HepG2 (cell line): ENCODE results near the gene USH2A. TPM values are rescaled to one million over a fixed set of nuclear protein-coding genes. Genes with fewer than 3 reads are reported as not detected.

Experiments
- ATAC-seq: fragments of 200-7000 bp; cut with Tn5 transposase; 3 replicates; pipeline ENCODE4 v1.9.1; 2020; ENCODE audit warnings: mild to moderate bottlenecking, moderate library complexity
- BruUV-seq: library from RNA; stranded (reverse); fragments of 400-500 nt; replicated peaks from 2 replicates; lab custom pipeline; 2021; lab: Mats Ljungman, UMichigan
- CTCF ChIA-PET: fragments of 300-600 bp; formaldehyde crosslinking; extraction: SDS; loops from one replicate; lab custom pipeline; 2021; ENCODE audit warnings: low total read pairs, inconsistent platforms, low intra/inter-chr PET ratio; lab: Yijun Ruan, JAX
- POLR2A ChIA-PET: fragments of 350-600 bp; sonication (Branson Sonifier 250); formaldehyde crosslinking; loops from one replicate; lab custom pipeline; 2020; ENCODE audit warnings: antibody characterized with exemption, inconsistent platforms; lab: Yijun Ruan, JAX
- DNase-seq: peaks from one replicate; pipeline ENCODE4 v3.0.0-alpha.2; 2015; ENCODE audit warnings: low spot score
- FAIRE-seq: peaks from 3 replicates; lab custom pipeline; 2011; peaks lifted over from hg19 to GRCh38; lab: Jason Lieb, UNC
- H2AFZ ChIP-seq: one replicate; pipeline ENCODE4 v1.6.1; 2011; ENCODE audit warnings: low read length, inconsistent platforms
- H3K27ac ChIP-seq: fragments of 300-600 bp; 3 replicates; pipeline ENCODE4 v1.8.0; 2011; ENCODE audit warnings: mixed run types, mild to moderate bottlenecking, mixed read lengths, low read length, inconsistent platforms; ENCODE audit not compliant: insufficient read depth; ENCODE audit errors: extremely low read length
- H3K27me3 ChIP-seq, 2 experiments: fragments of 200-600 bp in 1 of 2; 2 replicates in 1 of 2; 3 replicates in 1 of 2; pipeline versions ENCODE4 v1.6.0 to v1.8.0; 2011; ENCODE audit warnings: low read length in 2 of 2, mild to moderate bottlenecking in 2 of 2, moderate library complexity in 2 of 2, inconsistent platforms in 1 of 2; ENCODE audit not compliant: insufficient read depth in 2 of 2, control insufficient read depth in 1 of 2
- H3K36me3 ChIP-seq, 2 experiments: fragments of 200-600 bp in 1 of 2; replicated peaks in 1 of 2; 2 replicates in 1 of 2; 3 replicates in 1 of 2; pipeline versions ENCODE4 v1.5.1 to v1.8.0; 2011; ENCODE audit warnings: low read length in 2 of 2, inconsistent platforms in 1 of 2; ENCODE audit not compliant: insufficient read depth in 2 of 2, control insufficient read depth in 1 of 2
- H3K4me1 ChIP-seq: 2 replicates; pipeline ENCODE4 v1.5.1; 2012; ENCODE audit warnings: low read length, inconsistent platforms; ENCODE audit not compliant: insufficient read depth
- H3K4me2 ChIP-seq: 2 replicates; pipeline ENCODE4 v1.6.0; 2011; ENCODE audit warnings: low read depth, low read length, inconsistent platforms
- H3K4me3 ChIP-seq, 3 experiments: fragments of 200-600 bp in 1 of 3; sonication (generic), shearing (Covaris generic) in 1 of 3; replicated peaks in 1 of 3; 2 replicates each; pipeline ENCODE4 v1.5.1; 2011 to 2016; ENCODE audit warnings: low read length in 3 of 3, inconsistent platforms in 2 of 3, low read depth in 2 of 3, mild to moderate bottlenecking in 2 of 3, control low read depth in 1 of 3, mixed read lengths in 1 of 3; ENCODE audit not compliant: insufficient read depth in 1 of 3
- H3K79me2 ChIP-seq: one replicate; pipeline ENCODE4 v1.6.1; 2011; ENCODE audit warnings: low read length, inconsistent platforms; ENCODE audit not compliant: insufficient read depth
- H3K9ac ChIP-seq: 2 replicates; pipeline ENCODE4 v1.6.0; 2011; ENCODE audit warnings: mild to moderate bottlenecking, low read depth, low read length, inconsistent platforms; ENCODE audit not compliant: insufficient read depth
- H3K9me3 ChIP-seq: 2 replicates; pipeline ENCODE4 v1.5.1; 2012; ENCODE audit warnings: mild to moderate bottlenecking, low read length
- H4K20me1 ChIP-seq: 2 replicates; pipeline ENCODE4 v1.6.0; 2011; ENCODE audit warnings: inconsistent platforms, mild to moderate bottlenecking, low read length, moderate library complexity; ENCODE audit not compliant: insufficient read depth
- ATF6 ChIP-seq: sonication (generic); formaldehyde crosslinking; conservative IDR thresholded peaks from 2 replicates; pipeline ENCODE4 v1.4.0; 2020; ENCODE audit warnings: missing genetic modification reagents
- CTCF ChIP-seq: sonication (generic); formaldehyde crosslinking; IDR thresholded peaks from 2 replicates; pipeline ENCODE4 v1.5.0; 2020; ENCODE audit warnings: mild to moderate bottlenecking, missing genetic modification reagents, moderate library complexity
- E2F1 ChIP-seq: sonication (generic); formaldehyde crosslinking; IDR thresholded peaks from 2 replicates; pipeline ENCODE4 v1.5.0; 2020; ENCODE audit warnings: missing genetic modification reagents
- HDAC2 ChIP-seq: sonication (generic); formaldehyde crosslinking; IDR thresholded peaks from 2 replicates; pipeline ENCODE4 v1.4.0; 2020; ENCODE audit warnings: missing genetic modification reagents
- HHEX ChIP-seq: IDR thresholded peaks from 2 replicates; pipeline ENCODE4 v1.6.1; 2016; ENCODE audit warnings: control low read depth
- HMGA1 ChIP-seq: sonication (generic); formaldehyde crosslinking; conservative IDR thresholded peaks from 2 replicates; pipeline ENCODE4 v1.4.0; 2020; ENCODE audit warnings: missing genetic modification reagents
- JUND ChIP-seq: sonication (generic); formaldehyde crosslinking; IDR thresholded peaks from 2 replicates; pipeline ENCODE4 v1.8.0; 2022; ENCODE audit warnings: mild to moderate bottlenecking, missing genetic modification reagents
- KDM6A ChIP-seq: IDR thresholded peaks from 2 replicates; pipeline ENCODE4 v1.6.1; 2016; ENCODE audit warnings: low read depth
- PHB2 ChIP-seq: fragments of 450-650 bp; IDR thresholded peaks from 2 replicates; pipeline ENCODE4 v1.6.1; 2018; ENCODE audit not compliant: partially characterized antibody
- UBTF ChIP-seq: sonication (generic); formaldehyde crosslinking; IDR thresholded peaks from 2 replicates; pipeline ENCODE4 v1.4.0; 2020; ENCODE audit warnings: mild to moderate bottlenecking, missing genetic modification reagents
- WIZ ChIP-seq: sonication (generic); formaldehyde crosslinking; IDR thresholded peaks from 2 replicates; pipeline ENCODE4 v1.5.1; 2020; ENCODE audit warnings: mild to moderate bottlenecking, missing genetic modification reagents
- ZNF10 ChIP-seq: sonication (generic); formaldehyde crosslinking; IDR thresholded peaks from 2 replicates; pipeline ENCODE4 v1.4.0; 2020; ENCODE audit warnings: mild to moderate bottlenecking, low read depth, missing genetic modification reagents, borderline replicate concordance
- ZNF230 ChIP-seq: sonication (generic); formaldehyde crosslinking; IDR thresholded peaks from 2 replicates; pipeline ENCODE4 v1.4.0; 2020; ENCODE audit warnings: mild to moderate bottlenecking, missing genetic modification reagents
- ZNF766 ChIP-seq: sonication (generic); formaldehyde crosslinking; IDR thresholded peaks from 2 replicates; pipeline ENCODE4 v1.5.0; 2020; ENCODE audit warnings: missing genetic modification reagents, borderline replicate concordance
- ZSCAN22 ChIP-seq: sonication (generic); formaldehyde crosslinking; IDR thresholded peaks from 2 replicates; pipeline ENCODE4 v1.4.0; 2020; ENCODE audit warnings: mild to moderate bottlenecking, missing genetic modification reagents
- ZZZ3 ChIP-seq: sonication (generic); formaldehyde crosslinking; IDR thresholded peaks from 2 replicates; pipeline ENCODE4 v1.4.0; 2020; ENCODE audit warnings: missing genetic modification reagents, mild to moderate bottlenecking, borderline replicate concordance
- WGBS: methylation state at CpG from one replicate; pipeline ENCODE4 v1.1.6; 2017; ENCODE audit warnings: low lambda C conversion rate; 5-methylcytosine and 5-hydroxymethylcytosine counted together
- in situ Hi-C: cut with HindIII; loops from 2 replicates; pipeline ENCODE4 v1.10.0; 2017; ENCODE audit warnings: low pct_unique_long_range_greater_than_20kb; ENCODE audit not compliant: extremely low pct_ligation_motif_present
- intact Hi-C: fragments of 100-400 bp; cut with micrococcal nuclease; formaldehyde crosslinking; loops from one replicate; pipeline ENCODE4 v1.10.0; 2022; ENCODE audit not compliant: unreplicated experiment
- polyA plus RNA-seq, 8 experiments: library from polyadenylated mRNA; depleted of rRNA in 3 of 8; stranded (reverse) in 7 of 8; unstranded in 1 of 8; fragments of >200 nt; fragmentation: Illumina TruSeq in 4 of 8; extraction: Trizol in 4 of 8; gene quantifications; 2 replicates each; pipeline versions ENCODE4 v1.2.1 to v1.2.3, GENCODE V29; 2011 to 2016; ENCODE audit warnings: low read depth in 4 of 8, missing spikeins in 1 of 8, mixed read lengths in 1 of 8; ENCODE audit not compliant: insufficient read depth in 1 of 8
- total RNA-seq, 5 experiments: library from RNA; depleted of rRNA; stranded (reverse); fragments of >200 nt; fragmentation: Illumina TruSeq; extraction: Trizol; gene quantifications; 2 replicates each; pipeline ENCODE4 v1.2.3, GENCODE V29; 2016; ENCODE audit warnings: low read depth in 1 of 5

USH2A gene
- total and polyA plus RNA-seq, 2 of the 13 experiments (the other 11 are each of a cell fraction or from before 2014, with no cell fraction given): 0.02 TPM; not detected in 1

- CTCF ChIA-PET: no interaction called here
- no peak overlapping the region for H3K4me3 ChIP-seq
- H3K36me3 ChIP-seq: no peaks in the 10 kb centered on the region
- no peak for DNase-seq
- no peak overlapping the region for H3K27ac ChIP-seq
- no peak overlapping the region for H3K4me2 ChIP-seq
- ATAC-seq: no peak
- WGBS: 57% methylated on average over 3 of the region's 3 CpGs
- H3K27me3 ChIP-seq: no peaks in the 10 kb centered on the region
- no peaks in the 10 kb centered on the region for H3K4me1 ChIP-seq
- no peaks in the 10 kb centered on the region for H4K20me1 ChIP-seq
- no TSS peak for BruUV-seq
- no peak overlapping the region for H2AFZ ChIP-seq
- intact Hi-C loops (no loop called here), in situ Hi-C loops (no loop called here)
- no peaks in the 10 kb centered on the region for H3K9me3 ChIP-seq
- POLR2A ChIA-PET: no interaction called here
- no peak for FAIRE-seq
- H3K79me2 ChIP-seq: no peaks in the 10 kb centered on the region
- H3K9ac ChIP-seq: no peak overlapping the region
- no peak for TF ChIP-seq ZSCAN22 (CRISPR knock-in tag)
- TF ChIP-seq JUND (CRISPR knock-in tag): no peak
- no peak for TF ChIP-seq HMGA1
- TF ChIP-seq ZNF766 (CRISPR knock-in tag): no peak
- no peak for TF ChIP-seq ATF6 (CRISPR knock-in tag)
- no peak for TF ChIP-seq ZNF230 (CRISPR knock-in tag)
- TF ChIP-seq HDAC2 (CRISPR knock-in tag): no peak
- no peak for TF ChIP-seq WIZ
- no peak for TF ChIP-seq HHEX (CRISPR knock-in tag)
- no peak for TF ChIP-seq ZNF10 (CRISPR knock-in tag)
- TF ChIP-seq KDM6A: no peak
- no peak for TF ChIP-seq CTCF (CRISPR knock-in tag)
- no peak for TF ChIP-seq E2F1
- no peak for TF ChIP-seq ZZZ3 (CRISPR knock-in tag)
- TF ChIP-seq PHB2: no peak
- no peak for TF ChIP-seq UBTF (CRISPR knock-in tag)
These were observed 548.0 kb downstream of the USH2A start for GRCh38 chr1:215875236-215875635.
